ENCODE data around the gene HRAS. TPM values are rescaled to one million over a fixed set of nuclear protein-coding genes. Genes with fewer than 3 reads are reported as not detected.

Gene HRAS
- polyA plus RNA-seq, 3 donors, result 10.1 to 32.9 (median 10.3) TPM

GRCh38 chr11:561148-562003, 26.0 kb upstream of the HRAS start:
- Histone ChIP-seq H4K20me1 (ENCODE audit: insufficient read depth, low read length) (peaks cover 20% of the 10 kb centered on the region), H2AFZ (ENCODE audit: insufficient read depth, low read depth, low read length, poor library complexity, severe bottlenecking) (peak overlapping the region; percentile 83), H3K27me3 (ENCODE audit: control insufficient read depth in 2 of 2, insufficient read depth in 2 of 2, low read length in 2 of 2) (peaks cover 1 to 33% of the 10 kb centered on the region in 2 donors), H3K4me3 (replicated peaks in 1 of 3; ENCODE audit: low read depth in 2 of 3, low read length in 3 of 3) (peak overlapping the region; percentile 26 to 89 (median 42)), H3K36me3 (replicated peaks in 1 of 2; ENCODE audit: control insufficient read depth in 1 of 2, insufficient read depth in 2 of 2, low read length in 2 of 2) (peaks cover 0 to 11% of the 10 kb centered on the region in 2 donors), H3K4me1 (ENCODE audit: control insufficient read depth in 1 of 2, insufficient read depth in 2 of 2, low read length in 2 of 2) (peaks cover 14 to 27% of the 10 kb centered on the region in 2 donors), H3K9ac (ENCODE audit: insufficient read depth, low read length, poor library complexity, severe bottlenecking) (peak overlapping the region; percentile 62), H3K4me2 (replicated peaks; ENCODE audit: extremely low read depth, low read length, poor library complexity, severe bottlenecking) (peak overlapping the region; percentile 99), H3K27ac (ENCODE audit: low read depth in 1 of 2, low read length in 2 of 2) (peak overlapping the region in 1 of 2 donors; percentile 45), H3K79me2 (ENCODE audit: insufficient read depth, low read length) (peaks cover 3% of the 10 kb centered on the region), H3K9me3 (replicated peaks in 1 of 2; ENCODE audit: control insufficient read depth in 1 of 2, insufficient read depth in 1 of 2, low read length in 2 of 2) (peaks cover 0 to 6% of the 10 kb centered on the region in 2 donors)
- peak in 1 of 3 donors; percentile 20 for DNase-seq
- peaks cover 23 to 34% (median 34%) of the 10 kb centered on the region in 3 donors for H3K27me3 Mint-ChIP-seq (ENCODE audit: low read depth in 3 of 3)
- peaks cover 5 to 14% of the 10 kb centered on the region in 2 donors for H3K36me3 Mint-ChIP-seq
- peak overlapping the region in 1 of 7 donors; percentile 73 for H3K27ac Mint-ChIP-seq
- WGBS (ENCODE audit: insufficient coverage), result 8% methylated on average over 66 of the region's 67 CpGs
- peaks cover 16% of the 10 kb centered on the region for H3K4me1 Mint-ChIP-seq
- H3K9me3 Mint-ChIP-seq, result peaks cover 0 to 9% (median 2%) of the 10 kb centered on the region in 7 donors
- intact Hi-C loops (cut with micrococcal nuclease), result loop anchor here in 1 of 2 donors (2.0 kb wide), 1 partner anchor 15 kb away; the partner anchor contains the start of gene PHRF1
- no peak for TF ChIP-seq CTCF (IDR thresholded peaks at IDR 0.05)
- peak overlapping the region; percentile 81 to 89 for H3K4me3 Mint-ChIP-seq

GRCh38 chr11:560305-561147, 25.1 kb upstream of the HRAS start, which contains the start of the genes LMNTD2 and RASSF7:
Gene LMNTD2, minus strand, starts transcription at chr11:560738. Its CDS starts 22 bp downstream, at chr11:560716.
Gene RASSF7, plus strand, starts transcription at chr11:560970. Its CDS starts 799 bp downstream, at chr11:561769.
- no peak for TF ChIP-seq CTCF (IDR thresholded peaks at IDR 0.05)
- Mint-ChIP-seq H3K4me1 (peaks cover 18% of the 10 kb centered on the region), H3K27me3 (ENCODE audit: low read depth in 3 of 3) (peaks cover 24 to 42% (median 36%) of the 10 kb centered on the region in 3 donors), H3K4me3 (peak within 1 kb of the TSS; percentile 81 to 89), H3K36me3 (peaks cover 5 to 14% of the 10 kb centered on the region in 2 donors), H3K27ac (peak within 1 kb of the TSS in 5 of 7 donors; percentile 40 to 77 (median 64)), H3K9me3 (peaks cover 0 to 10% (median 2%) of the 10 kb centered on the region in 7 donors)
- peaks cover 0 to 8% of the 10 kb centered on the region in 2 donors for H3K9me3 ChIP-seq (replicated peaks in 1 of 2; ENCODE audit: control insufficient read depth in 1 of 2, insufficient read depth in 1 of 2, low read length in 2 of 2)
- H3K27ac ChIP-seq (ENCODE audit: low read depth in 1 of 2, low read length in 2 of 2), result peak within 1 kb of the TSS in 1 of 2 donors; percentile 62
- H3K4me3 ChIP-seq (replicated peaks in 1 of 3; ENCODE audit: low read depth in 2 of 3, low read length in 3 of 3), result peak within 1 kb of the TSS; percentile 54 to 89 (median 73)
- peak within 1 kb of the TSS; percentile 83 for H2AFZ ChIP-seq (ENCODE audit: insufficient read depth, low read depth, low read length, poor library complexity, severe bottlenecking)
- peak; percentile 81 to 90 (median 85) for DNase-seq
- H3K4me2 ChIP-seq (replicated peaks; ENCODE audit: extremely low read depth, low read length, poor library complexity, severe bottlenecking), result peak within 1 kb of the TSS; percentile 99
- H3K4me1 ChIP-seq (ENCODE audit: control insufficient read depth in 1 of 2, insufficient read depth in 2 of 2, low read length in 2 of 2), result peaks cover 14 to 35% of the 10 kb centered on the region in 2 donors
- H3K27me3 ChIP-seq (ENCODE audit: control insufficient read depth in 2 of 2, insufficient read depth in 2 of 2, low read length in 2 of 2), result peaks cover 4 to 36% of the 10 kb centered on the region in 2 donors
- peaks cover 0 to 11% of the 10 kb centered on the region in 2 donors for H3K36me3 ChIP-seq (replicated peaks in 1 of 2; ENCODE audit: control insufficient read depth in 1 of 2, insufficient read depth in 2 of 2, low read length in 2 of 2)
- peak within 1 kb of the TSS; percentile 71 for H3K9ac ChIP-seq (ENCODE audit: insufficient read depth, low read length, poor library complexity, severe bottlenecking)
- H4K20me1 ChIP-seq (ENCODE audit: insufficient read depth, low read length), result peaks cover 20% of the 10 kb centered on the region
- intact Hi-C loops (cut with micrococcal nuclease), result loop anchor here in 1 of 2 donors (2.0 kb wide), 1 partner anchor 16 kb away; the partner anchor contains the start of gene PHRF1
- under 1% methylated on average over 94 of the region's 95 CpGs for WGBS (ENCODE audit: insufficient coverage)
- peaks cover 3% of the 10 kb centered on the region for H3K79me2 ChIP-seq (ENCODE audit: insufficient read depth, low read length)

Measured in CD14-positive monocyte (primary cell).